ENCODE measurements around the gene PLAAT3.

- no peak for TF ChIP-seq CTCF (IDR thresholded peaks at IDR 0.05)
- TF ChIP-seq POLR2A (IDR thresholded peaks at IDR 0.05), result no peak
These were observed 2.9 kb downstream of the PLAAT3 start for GRCh38 chr11:63611395-63611747.

Measured in heart left ventricle (tissue), 13 donors.